ENCODE results near the gene MACROD2.
A peak's percentile ranks its signal among the peaks of the same experiment; 100 is the strongest.
"Not testable (repeated sequence)": the region's sequence is repeated elsewhere in the genome, so short reads cannot be mapped to it uniquely, and the experiment has no call there.

Gene MACROD2

DNA sequence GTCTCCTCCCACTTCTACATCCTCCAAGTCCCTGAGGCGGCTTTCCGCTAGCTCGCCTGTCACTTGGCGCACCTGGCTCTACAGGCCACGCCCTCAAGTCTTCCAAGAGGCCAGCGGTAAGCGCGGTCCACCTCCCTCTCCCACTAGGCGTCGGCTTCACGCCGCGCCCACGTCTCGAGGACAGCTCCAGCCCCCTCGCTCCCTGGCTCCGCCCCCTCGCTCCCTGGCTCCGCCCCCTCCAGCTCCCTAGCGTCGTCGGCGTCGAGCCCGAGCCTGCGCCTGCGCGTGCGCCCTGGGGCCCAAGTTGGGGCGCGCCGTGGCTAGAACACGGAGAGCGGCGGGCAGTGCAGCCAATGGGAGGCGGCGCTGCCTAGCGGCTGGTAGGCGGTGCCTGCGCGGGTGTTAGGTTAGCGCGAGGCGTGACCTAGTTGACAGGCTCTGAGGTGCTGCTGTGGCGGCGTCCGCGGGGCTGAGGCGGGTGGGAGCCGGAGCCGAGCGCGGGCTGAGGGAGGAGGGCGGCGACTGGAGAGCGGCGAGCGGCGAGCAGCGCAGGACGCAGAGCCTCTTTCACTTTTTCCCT, at the start of gene MACROD2:
Gene MACROD2 (plus strand): TSS at position 431 of the 580 bp plus-strand sequence.
- Mint-ChIP-seq H3K4me3 (peak within 1 kb of the TSS; percentile 57), H3K9me3 (peaks cover 12% of the 10 kb centered on the region), H3K36me3 (ENCODE audit: low read depth) (no peaks in the 10 kb centered on the region), H3K27ac (no peak within 1 kb of the TSS), H3K4me1 (ENCODE audit: low read depth) (peaks cover 6% of the 10 kb centered on the region), H3K27me3 (peaks cover 29% of the 10 kb centered on the region)

DNA sequence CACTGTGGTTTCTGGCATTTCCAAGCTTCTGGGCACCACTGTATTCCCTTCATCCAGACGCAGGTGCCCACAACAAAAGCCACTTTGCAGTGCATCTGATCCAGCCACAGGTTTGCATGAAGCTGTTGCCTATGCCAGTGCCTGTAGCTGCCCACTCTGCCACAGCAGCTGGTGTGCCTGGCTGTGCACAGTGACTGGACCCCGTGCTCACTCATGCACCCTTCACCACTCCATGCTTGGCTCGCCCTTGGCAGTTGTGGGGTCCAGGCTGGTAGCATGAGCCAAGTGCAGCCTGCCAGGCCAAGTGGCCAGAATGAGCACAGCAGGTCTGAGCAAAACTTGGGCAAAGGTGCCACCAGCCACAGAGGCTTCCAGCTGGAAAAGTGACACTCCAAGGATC, 47.6 kb upstream of the MACROD2 start:
- Mint-ChIP-seq H3K4me1 (ENCODE audit: low read depth) (no peaks in the 10 kb centered on the region), H3K27me3 (peaks cover 6% of the 10 kb centered on the region), H3K4me3 (no peak overlapping the region), H3K9me3 (peaks cover 9% of the 10 kb centered on the region), H3K27ac (no peak overlapping the region), H3K36me3 (ENCODE audit: low read depth) (no peaks in the 10 kb centered on the region)

DNA sequence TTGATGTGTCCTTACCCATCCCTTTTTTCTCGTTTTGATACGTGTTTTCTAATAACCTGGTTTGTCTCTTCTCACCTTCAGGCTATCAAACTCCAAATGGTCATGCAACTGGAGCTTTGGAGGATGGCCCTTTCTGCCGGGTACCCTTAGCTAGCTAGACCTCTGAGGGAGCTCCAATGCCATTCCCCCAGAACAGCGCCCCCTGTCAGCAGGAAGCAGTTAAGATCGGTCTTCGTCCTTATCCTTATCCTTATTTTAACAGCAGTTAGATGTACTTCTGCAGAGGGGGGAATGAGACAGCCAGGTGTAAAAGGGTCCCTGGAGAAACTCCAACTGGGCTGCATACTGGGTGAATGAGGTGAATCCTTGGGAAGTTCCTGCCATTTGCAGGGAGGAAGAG, 42.1 kb upstream of the MACROD2 start:
- Mint-ChIP-seq H3K9me3 (peaks cover 4% of the 10 kb centered on the region), H3K4me1 (ENCODE audit: low read depth) (no peaks in the 10 kb centered on the region), H3K27me3 (no peaks in the 10 kb centered on the region), H3K27ac (no peak overlapping the region), H3K36me3 (ENCODE audit: low read depth) (no peaks in the 10 kb centered on the region), H3K4me3 (no peak overlapping the region)

DNA sequence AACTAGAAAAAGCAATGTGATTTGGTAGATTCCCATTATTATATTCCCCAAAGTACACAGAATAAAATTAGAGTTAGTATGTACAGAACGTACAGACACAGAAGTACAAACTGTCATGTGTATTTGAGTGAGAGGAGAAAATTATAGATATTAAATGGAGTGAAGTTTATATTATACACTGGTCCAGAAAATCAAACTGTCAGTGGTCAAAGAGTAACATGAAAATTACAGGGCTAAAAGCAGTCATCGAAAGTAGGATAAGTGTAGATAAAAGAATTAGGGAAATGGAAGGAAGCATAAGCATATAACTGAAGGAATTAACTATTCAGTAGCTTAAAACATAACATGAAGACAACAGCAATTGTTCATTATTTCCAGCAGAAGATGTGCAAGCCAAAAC, 35.2 kb upstream of the MACROD2 start:
- Mint-ChIP-seq H3K4me1 (ENCODE audit: low read depth) (no peaks in the 10 kb centered on the region), H3K36me3 (ENCODE audit: low read depth) (no peaks in the 10 kb centered on the region), H3K27me3 (no peaks in the 10 kb centered on the region), H3K27ac (no peak overlapping the region), H3K9me3 (no peaks in the 10 kb centered on the region), H3K4me3 (no peak overlapping the region)

DNA sequence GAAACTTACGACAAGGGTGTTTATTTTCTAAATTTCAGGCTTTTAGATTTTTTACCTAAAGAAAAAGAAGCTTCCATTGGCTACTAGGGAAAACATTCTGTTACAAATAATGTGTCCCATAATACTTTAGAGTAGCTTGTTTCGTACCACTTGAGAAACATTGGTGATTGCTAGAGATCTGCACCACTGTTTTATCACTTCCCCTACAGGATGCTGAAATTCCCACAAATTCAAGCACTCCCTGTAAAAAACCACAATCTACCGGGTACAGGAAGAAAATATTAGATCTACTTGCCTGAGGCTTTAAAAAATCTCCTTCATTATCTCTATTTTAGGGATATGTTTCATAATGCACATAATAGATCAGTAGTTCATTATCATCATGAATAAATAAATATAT, 34.8 kb upstream of the MACROD2 start:
- no peaks in the 10 kb centered on the region for H3K4me1 Mint-ChIP-seq (ENCODE audit: low read depth)
- H3K36me3 Mint-ChIP-seq (ENCODE audit: low read depth): no peaks in the 10 kb centered on the region
- no peaks in the 10 kb centered on the region for H3K9me3 Mint-ChIP-seq
- no peak overlapping the region for H3K27ac Mint-ChIP-seq
- no peaks in the 10 kb centered on the region for H3K27me3 Mint-ChIP-seq
- H3K4me3 Mint-ChIP-seq: no peak overlapping the region

DNA sequence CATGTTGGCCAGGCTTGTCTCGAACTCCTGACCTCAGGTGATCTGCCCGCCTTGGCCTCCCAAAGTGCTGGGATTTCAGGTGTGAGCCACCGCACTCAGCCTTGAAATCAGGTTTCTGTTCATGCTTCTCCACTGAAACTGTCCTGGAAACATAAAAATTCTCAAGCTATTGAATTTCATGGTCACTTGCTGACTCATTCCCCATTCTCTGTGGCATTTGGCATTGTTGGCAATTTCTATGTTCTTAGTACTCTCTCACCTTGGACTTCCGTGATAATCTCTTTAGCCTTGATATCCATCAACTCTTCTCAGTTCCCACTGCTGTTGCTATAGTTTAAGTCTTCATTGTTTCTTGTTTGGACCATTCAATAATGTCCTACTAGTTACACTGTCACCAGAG, 11.1 kb upstream of the MACROD2 start:
- H3K4me1 Mint-ChIP-seq (ENCODE audit: low read depth): no peaks in the 10 kb centered on the region
- H3K36me3 Mint-ChIP-seq (ENCODE audit: low read depth): no peaks in the 10 kb centered on the region
- peaks cover 6% of the 10 kb centered on the region for H3K9me3 Mint-ChIP-seq
- no peak overlapping the region for H3K4me3 Mint-ChIP-seq
- H3K27ac Mint-ChIP-seq: no peak overlapping the region
- H3K27me3 Mint-ChIP-seq: no peaks in the 10 kb centered on the region

DNA sequence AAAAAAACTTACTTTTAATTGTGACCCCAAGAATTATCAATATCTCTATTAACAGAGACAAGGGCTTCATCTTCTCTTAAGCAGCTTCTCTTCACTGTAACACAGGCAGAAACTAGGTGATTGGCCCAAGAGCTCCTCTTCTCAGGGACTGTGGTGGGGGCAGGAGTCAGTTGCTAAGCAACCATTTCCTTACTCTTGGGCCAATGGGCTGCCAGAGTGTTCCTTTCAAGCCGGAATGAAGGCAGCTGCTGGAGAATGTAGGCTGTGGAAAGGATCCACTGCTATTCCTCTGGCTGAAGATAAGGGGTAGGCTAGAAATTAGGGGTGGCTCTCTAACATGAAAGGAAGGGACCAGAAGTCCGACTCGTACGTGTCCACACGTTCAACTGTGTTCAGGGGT, 4.9 kb upstream of the MACROD2 start, which contains the start of gene SEL1L2:
Gene SEL1L2 (minus strand): TSS at position 150 of the 400 bp plus-strand sequence. CDS start 80 bp downstream, at position 70.
- no peak within 1 kb of the TSS for H3K4me3 Mint-ChIP-seq
- no peaks in the 10 kb centered on the region for H3K36me3 Mint-ChIP-seq (ENCODE audit: low read depth)
- peaks cover 12% of the 10 kb centered on the region for H3K9me3 Mint-ChIP-seq
- H3K4me1 Mint-ChIP-seq (ENCODE audit: low read depth): no peaks in the 10 kb centered on the region
- no peak within 1 kb of the TSS for H3K27ac Mint-ChIP-seq
- H3K27me3 Mint-ChIP-seq: peaks cover 9% of the 10 kb centered on the region

DNA sequence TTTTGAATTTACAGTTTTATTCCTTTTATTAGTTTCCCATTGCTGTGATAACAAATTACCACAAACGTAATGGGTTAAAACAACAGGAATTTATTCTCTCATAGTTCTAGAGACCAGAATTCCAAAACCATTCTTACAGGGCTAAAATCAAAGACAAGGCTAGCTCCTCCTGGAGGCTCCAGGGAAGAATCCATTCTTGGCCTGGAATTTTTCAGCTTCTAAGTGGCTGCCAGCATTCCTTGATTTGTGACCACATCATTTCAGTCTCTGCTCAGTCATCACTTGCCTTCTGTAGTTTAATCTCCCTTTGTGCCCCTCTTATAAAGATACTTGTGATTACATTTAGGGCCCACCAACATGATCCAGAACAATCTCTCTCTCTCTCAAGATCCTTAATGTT, 4.0 kb upstream of the MACROD2 start:
- H3K36me3 Mint-ChIP-seq (ENCODE audit: low read depth): no peaks in the 10 kb centered on the region

DNA sequence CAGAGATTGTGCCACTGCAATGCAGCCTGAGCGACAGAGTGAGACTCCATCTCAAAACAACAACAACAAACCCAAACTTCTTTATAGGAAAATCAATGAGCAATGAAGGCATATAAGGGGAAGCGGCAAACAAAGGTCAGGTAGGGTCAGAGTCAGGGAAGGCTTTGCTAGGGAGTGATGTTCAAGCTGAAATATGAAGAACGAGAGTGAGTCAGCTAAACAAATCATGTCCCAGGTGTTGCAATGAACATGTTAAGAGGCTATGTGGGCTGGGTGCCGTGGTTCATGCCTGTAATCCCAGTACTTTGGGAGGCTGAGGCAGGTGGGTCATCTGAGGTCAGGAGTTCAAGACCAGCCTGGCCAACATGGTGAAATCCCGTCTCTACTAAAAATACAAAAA, 3.4 kb upstream of the MACROD2 start:
- not testable (repeated sequence) for H3K4me3 Mint-ChIP-seq; H3K4me1 Mint-ChIP-seq (ENCODE audit: low read depth); H3K36me3 Mint-ChIP-seq (ENCODE audit: low read depth); H3K27ac Mint-ChIP-seq
- peaks cover 19% of the 10 kb centered on the region for H3K27me3 Mint-ChIP-seq
- H3K9me3 Mint-ChIP-seq: peaks cover 12% of the 10 kb centered on the region

More for the DNA sequence above, 4.0 kb upstream of the MACROD2 start:
- Mint-ChIP-seq H3K9me3 (peaks cover 12% of the 10 kb centered on the region), H3K4me1 (ENCODE audit: low read depth) (peaks cover 3% of the 10 kb centered on the region), H3K27me3 (peaks cover 13% of the 10 kb centered on the region), H3K4me3 (no peak overlapping the region), H3K27ac (no peak overlapping the region)

DNA sequence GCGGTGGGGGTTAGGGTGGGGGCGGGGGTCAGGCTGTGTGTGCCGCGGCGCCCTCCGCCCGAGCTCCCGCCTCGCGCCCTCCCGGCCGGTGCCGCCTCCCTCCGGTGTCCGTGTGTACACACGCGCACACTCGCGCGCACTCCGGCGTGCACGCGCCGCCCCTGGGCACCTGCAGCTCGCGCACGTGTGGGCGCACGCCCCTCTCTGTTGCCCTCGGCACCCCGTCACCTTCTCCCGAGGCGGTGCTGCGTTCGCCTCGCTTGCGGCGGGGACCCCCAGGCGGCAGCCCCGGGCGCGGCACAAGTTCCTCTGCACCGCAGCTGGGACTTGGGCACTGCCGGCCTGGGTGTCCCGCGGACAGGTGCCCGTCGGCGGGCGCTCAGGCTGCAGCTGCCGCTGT, 525 bp downstream of the MACROD2 start:
- Mint-ChIP-seq H3K4me1 (ENCODE audit: low read depth) (peaks cover 6% of the 10 kb centered on the region), H3K9me3 (peaks cover 12% of the 10 kb centered on the region), H3K27ac (no peak overlapping the region), H3K36me3 (ENCODE audit: low read depth) (no peaks in the 10 kb centered on the region), H3K4me3 (peak overlapping the region; percentile 57), H3K27me3 (peaks cover 29% of the 10 kb centered on the region)

DNA sequence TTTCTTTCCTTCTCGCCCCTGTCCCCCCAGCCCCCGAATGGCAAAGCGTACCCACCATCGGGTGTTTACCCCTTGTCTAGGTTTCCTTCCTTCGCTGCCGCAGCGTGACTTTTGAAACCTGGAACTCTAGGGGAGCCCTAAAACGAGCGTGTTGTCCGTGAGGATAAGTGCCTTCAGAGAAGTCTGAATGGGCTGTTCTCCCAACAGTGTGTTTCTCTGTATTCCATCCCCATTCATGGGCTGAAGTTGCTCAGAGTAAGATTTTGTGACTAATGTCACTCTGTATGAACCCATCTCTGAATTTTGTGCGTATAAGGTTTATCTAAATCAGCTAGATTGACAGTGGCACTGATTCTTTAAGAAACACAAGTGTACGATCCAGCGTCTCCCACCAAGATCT, 949 bp downstream of the MACROD2 start:
- H3K27ac Mint-ChIP-seq: no peak overlapping the region
- peak overlapping the region; percentile 57 for H3K4me3 Mint-ChIP-seq
- peaks cover 29% of the 10 kb centered on the region for H3K27me3 Mint-ChIP-seq
- peaks cover 12% of the 10 kb centered on the region for H3K9me3 Mint-ChIP-seq
- H3K4me1 Mint-ChIP-seq (ENCODE audit: low read depth): peaks cover 6% of the 10 kb centered on the region
- H3K36me3 Mint-ChIP-seq (ENCODE audit: low read depth): no peaks in the 10 kb centered on the region

DNA sequence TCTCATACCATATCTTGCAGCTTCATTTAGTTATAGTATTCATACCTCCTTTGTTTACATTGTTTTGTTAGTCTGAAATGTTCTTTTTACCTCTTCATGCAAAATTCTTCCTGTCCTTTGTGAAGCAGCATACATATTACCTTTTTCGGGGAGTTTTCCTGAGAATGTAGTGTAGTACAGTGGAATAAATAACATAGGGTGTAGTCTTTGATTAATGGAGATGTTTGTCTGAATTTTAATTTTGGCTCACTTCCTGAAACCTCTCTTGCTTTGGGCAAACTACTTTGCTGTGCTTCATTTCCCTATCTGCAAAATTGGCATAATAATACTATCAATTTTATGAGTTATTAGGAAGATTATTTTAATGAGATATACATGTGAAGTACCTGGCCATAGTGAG, 5.6 kb downstream of the MACROD2 start:
- Mint-ChIP-seq H3K27me3 (peaks cover 25% of the 10 kb centered on the region), H3K4me1 (ENCODE audit: low read depth) (peaks cover 6% of the 10 kb centered on the region), H3K9me3 (no peaks in the 10 kb centered on the region), H3K4me3 (no peak overlapping the region), H3K36me3 (ENCODE audit: low read depth) (no peaks in the 10 kb centered on the region), H3K27ac (no peak overlapping the region)

DNA sequence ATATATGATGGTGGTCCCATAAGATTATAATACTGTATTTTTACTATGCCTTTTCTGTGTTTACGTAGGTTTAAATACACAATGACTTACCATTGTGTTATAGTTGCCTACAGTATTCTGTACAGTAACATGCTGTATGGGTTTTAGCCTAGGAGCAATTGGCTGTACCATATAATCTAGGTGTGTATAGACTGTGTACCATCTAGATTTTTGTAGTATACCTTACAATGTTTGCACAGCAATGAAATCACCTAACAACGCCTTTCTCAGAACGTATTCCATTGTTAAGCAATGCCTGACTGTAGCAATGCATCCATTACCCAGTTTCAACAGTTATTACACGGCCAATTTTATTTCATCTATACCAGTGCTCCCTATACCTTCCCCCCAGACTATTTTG, 10.7 kb downstream of the MACROD2 start:
- Mint-ChIP-seq H3K4me1 (ENCODE audit: low read depth) (no peaks in the 10 kb centered on the region), H3K4me3 (no peak overlapping the region), H3K27me3 (no peaks in the 10 kb centered on the region), H3K9me3 (no peaks in the 10 kb centered on the region), H3K36me3 (ENCODE audit: low read depth) (no peaks in the 10 kb centered on the region), H3K27ac (no peak overlapping the region)

DNA sequence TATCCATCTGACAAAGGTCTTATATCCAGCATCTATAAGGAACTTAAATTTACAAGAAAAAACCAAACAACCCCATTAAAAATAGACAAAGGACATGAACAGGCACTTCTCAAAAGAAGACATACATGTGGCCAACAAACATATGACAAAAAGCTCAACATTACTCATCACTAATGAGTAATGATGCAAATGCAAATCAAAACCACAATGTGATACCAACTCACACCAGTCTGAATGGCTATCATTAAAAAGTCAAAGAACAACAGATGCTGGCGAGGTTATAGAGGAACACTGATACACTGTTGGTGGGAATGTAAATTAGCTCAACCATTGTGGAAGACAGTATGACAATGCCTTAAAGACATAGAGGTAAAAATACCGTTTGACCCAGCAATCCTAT, 13.9 kb downstream of the MACROD2 start:
- Mint-ChIP-seq H3K36me3 (ENCODE audit: low read depth) (no peaks in the 10 kb centered on the region), H3K9me3 (no peaks in the 10 kb centered on the region), H3K27ac (no peak overlapping the region), H3K4me1 (ENCODE audit: low read depth) (no peaks in the 10 kb centered on the region), H3K4me3 (no peak overlapping the region), H3K27me3 (no peaks in the 10 kb centered on the region)

DNA sequence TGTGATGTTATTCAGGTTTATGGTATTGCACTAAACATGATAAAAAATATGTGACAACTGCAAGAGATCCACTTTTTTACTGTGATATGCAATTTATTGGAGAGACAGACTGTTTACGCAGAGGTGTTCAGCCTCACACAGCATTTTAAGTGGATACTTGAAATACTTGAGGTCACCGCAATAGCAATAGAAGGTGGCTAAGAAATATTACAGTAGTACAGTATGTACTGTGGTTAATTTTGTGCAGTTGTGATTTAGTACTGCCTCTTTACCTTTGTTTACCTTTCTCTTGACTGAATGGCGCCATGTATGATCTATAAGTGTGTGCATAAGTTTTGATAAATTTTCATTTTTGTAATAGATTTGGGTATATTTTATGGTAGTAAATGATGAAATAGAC, 17.4 kb downstream of the MACROD2 start:
- no peaks in the 10 kb centered on the region for H3K27me3 Mint-ChIP-seq
- no peak overlapping the region for H3K4me3 Mint-ChIP-seq
- H3K27ac Mint-ChIP-seq: no peak overlapping the region
- peaks cover 7% of the 10 kb centered on the region for H3K9me3 Mint-ChIP-seq
- no peaks in the 10 kb centered on the region for H3K36me3 Mint-ChIP-seq (ENCODE audit: low read depth)
- no peaks in the 10 kb centered on the region for H3K4me1 Mint-ChIP-seq (ENCODE audit: low read depth)

DNA sequence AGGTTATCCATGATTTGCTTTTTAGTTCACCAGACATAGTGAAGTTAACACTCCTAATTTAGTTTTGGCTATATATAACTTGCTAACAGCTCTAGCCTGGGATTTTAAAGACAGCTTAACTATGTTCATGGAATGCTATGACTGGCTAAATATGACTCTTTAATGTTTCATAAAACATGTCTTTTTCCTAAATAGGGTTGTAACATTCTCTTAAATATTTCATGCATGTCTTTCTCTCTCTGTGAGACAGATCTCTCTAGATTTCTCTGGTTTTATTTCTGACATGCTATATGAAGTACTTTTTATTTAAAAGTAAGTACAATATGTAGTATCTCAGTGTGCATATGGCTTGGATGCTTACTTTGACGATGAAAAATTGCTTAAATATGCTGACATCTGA, 35.7 kb downstream of the MACROD2 start:
- Mint-ChIP-seq H3K36me3 (ENCODE audit: low read depth) (no peaks in the 10 kb centered on the region), H3K27me3 (no peaks in the 10 kb centered on the region), H3K4me3 (no peak overlapping the region), H3K27ac (no peak overlapping the region), H3K9me3 (peaks cover 6% of the 10 kb centered on the region), H3K4me1 (ENCODE audit: low read depth) (no peaks in the 10 kb centered on the region)
